Heart right ventricle (tissue), 16 donors: ENCODE data around the gene TEPSIN. TPM values are rescaled to one million over a fixed set of nuclear protein-coding genes. Genes with fewer than 3 reads are reported as not detected.

Experiments used
- ATAC-seq, 8 donors: fragments of 200-7000 bp; cut with Tn5 transposase; one replicate each; pipeline ENCODE4 v1.9.1; 2020; ENCODE audit warnings: mild to moderate bottlenecking in 8 of 8, moderate library complexity in 8 of 8, moderate number of reproducible peaks in 1 of 8
- DNase-seq, 2 donors: peaks; one replicate each; pipeline ENCODE4 v3.0.0-alpha.2; 2020
- H3K27ac ChIP-seq, 10 donors: fragments of 200-600 bp; sonication (generic) in 2 of 10; one replicate each; pipeline versions ENCODE4 v1.5.0 to v1.8.0; 2020 to 2022; ENCODE audit warnings: mild to moderate bottlenecking in 3 of 10
- H3K27me3 ChIP-seq, 7 donors: fragments of 200-600 bp; one replicate each; pipeline ENCODE4 v1.8.0; 2021 to 2022; ENCODE audit warnings: mild to moderate bottlenecking in 2 of 7
- H3K36me3 ChIP-seq, 9 donors: fragments of 200-600 bp; sonication (generic) in 1 of 9; one replicate each; pipeline versions ENCODE4 v1.5.0 to v1.8.0; 2020 to 2022; ENCODE audit warnings: mild to moderate bottlenecking in 2 of 9
- H3K4me1 ChIP-seq, 9 donors: fragments of 200-600 bp; sonication (generic) in 1 of 9; one replicate each; pipeline versions ENCODE4 v1.5.0 to v1.8.0; 2020 to 2022; ENCODE audit warnings: mild to moderate bottlenecking in 4 of 9
- H3K4me3 ChIP-seq, 10 donors: fragments of 200-600 bp; sonication (generic) in 2 of 10; one replicate each; pipeline versions ENCODE4 v1.5.0 to v1.8.0; 2020 to 2022; ENCODE audit warnings: mild to moderate bottlenecking in 7 of 10, moderate library complexity in 2 of 10
- H3K9me3 ChIP-seq, 11 donors: fragments of 200-600 bp in 10 of 11; sonication (generic) in 2 of 11; one replicate each; pipeline versions ENCODE4 v1.5.0 to v1.8.0; 2013 to 2022; ENCODE audit warnings: mild to moderate bottlenecking in 2 of 11, control low read depth in 1 of 11, moderate library complexity in 1 of 11
- CTCF ChIP-seq, 9 donors: fragments of 200-600 bp; sonication (generic) in 2 of 9; IDR thresholded peaks; one replicate each; pipeline versions ENCODE4 v1.5.0 to v1.8.0; 2021 to 2022; ENCODE audit warnings: antibody characterized with exemption in 9 of 9, mild to moderate bottlenecking in 5 of 9, moderate library complexity in 1 of 9
- WGBS, 2 donors: extraction: QIAGEN DNeasy Blood & Tissue Kit; methylation state at CpG; one replicate each; pipeline ENCODE4 v1.1.7; 2013; ENCODE audit warnings: inconsistent platforms in 1 of 2; 5-methylcytosine and 5-hydroxymethylcytosine counted together
- intact Hi-C, 10 donors: fragments of 100-400 bp; cut with DNase I; formaldehyde crosslinking; loops; one replicate each; pipeline versions ENCODE4 v1.11.1 to v1.14.2; 2022
- polyA plus RNA-seq, 2 donors: library from polyadenylated mRNA; stranded (reverse); fragments of 200-250 nt; gene quantifications; one replicate each; pipeline ENCODE4 v1.2.3, GENCODE V29; 2013
- total RNA-seq, 10 donors: library from RNA; stranded (reverse); fragmentation: NEBNext Ultra II Directional in 3 of 10; extraction: Animal tissue kit (Norgen Biotek cat#: 25700) in 3 of 10; gene quantifications; one replicate each; pipeline versions ENCODE4 v1.2.1 to v1.2.4, GENCODE V29; 2021 to 2023
- donor health status: Arrhythmogenic right ventricular cardiomyopathy.
- donor health status: ischemic (EF 13 %, LVEDD 7.1; RV severe dilation, severe dysfunction).
- donor health status: healthy with polysubstance abuse.
- donor health status: DM: no; HTN: yes; CAD: no.
- donor health status: DM: no; HTN: no; CAD: no.
- donor health status: ischemic (EF 25% LVEDD 6.9; RV normal size, moderate dysfunction).
- donor health status: ischemic (EF 25% LVEDD 5.7; RV mildly dilated, moderate dysfunction).
- donor health status: healthy.
- donor health status: DM: yes; HTN: yes; CAD: no.
- donor health status: Ischemic cardiomyopathy.
- donor health status: ischemic (EF 35%, LVEDD 5.7; RV mildly dilated, moderate dysfunction).
- donor health status: nonischemic (EF 11% LVEDD 7.7; RV severe dilation, severe dysfunction).
- donor health status: DM: yes; HTN: yes; CAD: no.
- donor health status: PGD.
- donor health status: ischemic (EF 29% LVEDD 5.4; RV normal size, mild dysfunction).
- donor health status: nonischemic (EF 23%, LVEDD 6.1; RV moderate dilation, normal function).

Gene TEPSIN
- total and polyA plus RNA-seq, 12 donors, result 6.2 to 30.4 (median 9.8) TPM

GRCh38 chr17:81181811-81182185, 57.1 kb downstream of the TEPSIN start:
- H3K4me1 ChIP-seq, result peaks cover 0 to 10% (median 0%) of the 10 kb centered on the region in 9 donors
- no peaks in the 10 kb centered on the region for H3K9me3 ChIP-seq
- H3K27me3 ChIP-seq, result peaks cover 0 to 8% (median 0%) of the 10 kb centered on the region in 7 donors
- H3K4me3 ChIP-seq, result no peak overlapping the region
- ATAC-seq (no peak), DNase-seq (no peak)
- no peak for TF ChIP-seq CTCF (IDR thresholded peaks at IDR 0.05)
- H3K27ac ChIP-seq, result no peak overlapping the region
- intact Hi-C loops, result no loop called here
- no peaks in the 10 kb centered on the region for H3K36me3 ChIP-seq
- 91 to 95% methylated on average over 19 of the region's 19 CpGs for WGBS, 2 donors

- WGBS, 2 donors, result 92 to 94% methylated on average over 49 of the region's 49 CpGs
- ATAC-seq (no peak), DNase-seq (no peak)
- intact Hi-C loops, result no loop called here
- Histone ChIP-seq H3K36me3 (no peaks in the 10 kb centered on the region), H3K9me3 (no peaks in the 10 kb centered on the region), H3K4me3 (no peak overlapping the region), H3K4me1 (peaks cover 0 to 10% (median 0%) of the 10 kb centered on the region in 9 donors), H3K27me3 (peaks cover 0 to 8% (median 0%) of the 10 kb centered on the region in 7 donors), H3K27ac (no peak overlapping the region)
- no peak for TF ChIP-seq CTCF (IDR thresholded peaks at IDR 0.05)
Measured at GRCh38 chr17:81180836-81181810, 57.7 kb downstream of the TEPSIN start.

- no peak for DNase-seq
- peaks cover 0 to 8% (median 0%) of the 10 kb centered on the region in 7 donors for H3K27me3 ChIP-seq
- TF ChIP-seq CTCF (IDR thresholded peaks at IDR 0.05), result no peak
- H3K27ac ChIP-seq, result no peak overlapping the region
- intact Hi-C loops, result no loop called here
- 16 to 21% methylated on average over 12 of the region's 12 CpGs for WGBS, 2 donors
- peak in 6 of 8 donors; percentile 27 to 72 (median 50) for ATAC-seq
- no peak overlapping the region for H3K4me3 ChIP-seq
- peaks cover 0 to 11% (median 0%) of the 10 kb centered on the region in 11 donors for H3K9me3 ChIP-seq
- H3K36me3 ChIP-seq, result no peaks in the 10 kb centered on the region
- H3K4me1 ChIP-seq, result peaks cover 0 to 10% (median 0%) of the 10 kb centered on the region in 9 donors
Measured at GRCh38 chr17:81179861-81180260, 59.0 kb downstream of the TEPSIN start.

GRCh38 chr17:81179220-81179619, 59.6 kb downstream of the TEPSIN start:
- Histone ChIP-seq H3K36me3 (no peaks in the 10 kb centered on the region), H3K9me3 (peaks cover 0 to 11% (median 0%) of the 10 kb centered on the region in 11 donors), H3K4me3 (no peak overlapping the region), H3K27ac (no peak overlapping the region), H3K27me3 (peaks cover 0 to 8% (median 0%) of the 10 kb centered on the region in 7 donors), H3K4me1 (peaks cover 0 to 10% (median 0%) of the 10 kb centered on the region in 9 donors)
- no peak for DNase-seq
- intact Hi-C loops, result no loop called here
- no peak for TF ChIP-seq CTCF (IDR thresholded peaks at IDR 0.05)
- no peak for ATAC-seq
- WGBS, 2 donors, result 61 to 80% methylated on average over 9 of the region's 9 CpGs

Other genes with a start within 250 kb of the TEPSIN start
- gene CHMP6, start 247.2 kb downstream of the TEPSIN start, total RNA-seq, result 10 to 100 TPM; 17.5 to 26.4 (median 22.1) TPM
- 10 to 100 TPM; 23.8 to 30.6 TPM for gene CHMP6, start 247.2 kb downstream of the TEPSIN start, polyA plus RNA-seq
- gene BAIAP2, start 203.9 kb downstream of the TEPSIN start, total RNA-seq, result 10 to 100 TPM in 9 of 10 donors, 1 to 10 TPM in 1; 9.5 to 25.8 (median 13.8) TPM
- 10 to 100 TPM; 16.1 to 18.7 TPM for gene BAIAP2, start 203.9 kb downstream of the TEPSIN start, polyA plus RNA-seq
- not detected for gene PVALEF, start 73.5 kb downstream of the TEPSIN start, total RNA-seq
- not detected for gene PVALEF, start 73.5 kb downstream of the TEPSIN start, polyA plus RNA-seq
- gene AATK, start 72.8 kb downstream of the TEPSIN start, total RNA-seq, result 1 to 10 TPM; 3.5 to 8.5 (median 6.2) TPM
- gene AATK, start 72.8 kb downstream of the TEPSIN start, polyA plus RNA-seq, result 1 to 10 TPM; 1.5 to 6.5 TPM
- gene CEP131, start 16.1 kb downstream of the TEPSIN start, total RNA-seq, result 10 to 100 TPM in 1 of 10 donors, 1 to 10 TPM in 9; 6.4 to 14.4 (median 7.6) TPM
- gene CEP131, start 16.1 kb downstream of the TEPSIN start, polyA plus RNA-seq, result 10 to 100 TPM in 1 of 2 donors, 1 to 10 TPM in 1; 8.8 to 20.9 TPM
- 10 to 100 TPM; 49.6 to 74.8 (median 58.9) TPM for gene NDUFAF8, start 263 bp upstream of the TEPSIN start, total RNA-seq
- 10 to 100 TPM; 41.5 to 68.0 TPM for gene NDUFAF8, start 263 bp upstream of the TEPSIN start, polyA plus RNA-seq
- 10 to 100 TPM; 27.8 to 50.0 (median 37.9) TPM for gene SLC38A10, start 56.3 kb upstream of the TEPSIN start, total RNA-seq
- gene SLC38A10, start 56.3 kb upstream of the TEPSIN start, polyA plus RNA-seq, result 10 to 100 TPM; 56.0 to 56.2 TPM
- gene BAHCC1, start 156.4 kb upstream of the TEPSIN start, total RNA-seq, result 10 to 100 TPM in 2 of 10 donors, 1 to 10 TPM in 8; 6.3 to 11.1 (median 9.2) TPM
- gene BAHCC1, start 156.4 kb upstream of the TEPSIN start, polyA plus RNA-seq, result 10 to 100 TPM in 1 of 2 donors, 1 to 10 TPM in 1; 4.8 to 13.1 TPM